HG02938 (cell line): ENCODE measurements around the gene COPB2.

Experiments used
- ATAC-seq: cut with Tn5 transposase; IDR thresholded peaks from one replicate; pipeline ENCODE4 v1.9.1; 2021; ENCODE audit warnings: mild to moderate bottlenecking, moderate library complexity; ENCODE audit not compliant: unreplicated experiment

Gene COPB2

GRCh38 chr3:139309880-139310279, 79.6 kb downstream of the COPB2 start:
- ATAC-seq = no peak

- ATAC-seq = no peak
Measured at GRCh38 chr3:139309061-139309591, 80.3 kb downstream of the COPB2 start.

GRCh38 chr3:139308560-139308959, 80.9 kb downstream of the COPB2 start:
- ATAC-seq = no peak

GRCh38 chr3:139307601-139308555, 81.6 kb downstream of the COPB2 start:
- ATAC-seq = no peak
